Activated T-helper 2 cell treated with anti-CD3 and anti-CD28 coated beads, Interferon-gamma antibody, Interleukin-2, Interleukin-4, amounts not matched to agents 10 μg/mL and 5 μg/mL and 100 μg/mL, durations not matched to agents 14 hours and 24 hours and 36 hours (primary cell): Measurements from ENCODE around the gene PDXK. TPM values are rescaled to one million over a fixed set of nuclear protein-coding genes. Genes with fewer than 3 reads are reported as not detected.
"Not testable (repeated sequence)": the region's sequence is repeated elsewhere in the genome, so short reads cannot be mapped to it uniquely, and the experiment has no call there.

ENCODE experiments used
- DNase-seq: peaks from one replicate; pipeline ENCODE4 v3.0.0; 2021; ENCODE audit warnings: low spot score
- H3K27ac Mint-ChIP-seq: one replicate; pipeline ENCODE4 v1.8.0; 2021; ENCODE audit warnings: mixed read lengths
- H3K27me3 Mint-ChIP-seq: one replicate; pipeline ENCODE4 v1.8.0; 2021; ENCODE audit warnings: low read depth, mixed read lengths
- H3K36me3 Mint-ChIP-seq: one replicate; pipeline ENCODE4 v1.8.0; 2021; ENCODE audit warnings: low read depth, mixed read lengths
- H3K4me1 Mint-ChIP-seq: one replicate; pipeline ENCODE4 v1.8.0; 2021; ENCODE audit warnings: low read depth, mixed read lengths
- H3K4me3 Mint-ChIP-seq: one replicate; pipeline ENCODE4 v1.8.0; 2021; ENCODE audit warnings: low read depth, mild to moderate bottlenecking, moderate library complexity, mixed read lengths
- H3K9me3 Mint-ChIP-seq: one replicate; pipeline ENCODE4 v1.8.0; 2021; ENCODE audit warnings: mixed read lengths
- intact Hi-C: fragments of 100-400 bp; cut with micrococcal nuclease; formaldehyde crosslinking; loops from one replicate; pipeline ENCODE4 v1.15.1; 2023
- total RNA-seq: library from RNA; stranded (reverse); gene quantifications from 2 replicates; pipeline ENCODE4 v1.2.3, GENCODE V29; 2022

Gene PDXK
- total RNA-seq, 1 donor from 2014 or later, result 124 TPM

GRCh38 chr21:43689556-43690337 is 29.2 kb upstream of the PDXK start:
- H3K27ac Mint-ChIP-seq, result no peak overlapping the region
- peaks cover 60% of the 10 kb centered on the region for H3K36me3 Mint-ChIP-seq
- no peaks in the 10 kb centered on the region for H3K9me3 Mint-ChIP-seq
- H3K4me1 Mint-ChIP-seq, result peaks cover 2% of the 10 kb centered on the region
- H3K4me3 Mint-ChIP-seq, result no peak overlapping the region
- no peak for DNase-seq
- intact Hi-C loops, result no loop called here
- H3K27me3 Mint-ChIP-seq, result no peaks in the 10 kb centered on the region

GRCh38 chr21:43690346-43690745 is 28.6 kb upstream of the PDXK start:
- Mint-ChIP-seq H3K9me3 (no peaks in the 10 kb centered on the region), H3K4me1 (no peaks in the 10 kb centered on the region), H3K4me3 (no peak overlapping the region), H3K36me3 (peaks cover 60% of the 10 kb centered on the region), H3K27me3 (no peaks in the 10 kb centered on the region), H3K27ac (no peak overlapping the region)
- intact Hi-C loops, result no loop called here
- no peak for DNase-seq

- no peaks in the 10 kb centered on the region for H3K9me3 Mint-ChIP-seq
- H3K4me3 Mint-ChIP-seq, result no peak overlapping the region
- no peak for DNase-seq
- intact Hi-C loops, result no loop called here
- no peaks in the 10 kb centered on the region for H3K27me3 Mint-ChIP-seq
- H3K27ac Mint-ChIP-seq, result no peak overlapping the region
- peaks cover 60% of the 10 kb centered on the region for H3K36me3 Mint-ChIP-seq
- no peaks in the 10 kb centered on the region for H3K4me1 Mint-ChIP-seq
Observed at GRCh38 chr21:43691086-43691795, 27.7 kb upstream of the PDXK start.

GRCh38 chr21:43691801-43692200 is 27.1 kb upstream of the PDXK start:
- no peak for DNase-seq
- H3K9me3 Mint-ChIP-seq, result no peaks in the 10 kb centered on the region
- no peaks in the 10 kb centered on the region for H3K27me3 Mint-ChIP-seq
- H3K36me3 Mint-ChIP-seq, result peaks cover 60% of the 10 kb centered on the region
- intact Hi-C loops, result no loop called here
- H3K27ac Mint-ChIP-seq, result no peak overlapping the region
- H3K4me3 Mint-ChIP-seq, result no peak overlapping the region
- H3K4me1 Mint-ChIP-seq, result no peaks in the 10 kb centered on the region

- Mint-ChIP-seq H3K9me3 (no peaks in the 10 kb centered on the region), H3K36me3 (peaks cover 58% of the 10 kb centered on the region), H3K4me3 (no peak overlapping the region), H3K4me1 (peaks cover 2% of the 10 kb centered on the region), H3K27me3 (no peaks in the 10 kb centered on the region), H3K27ac (no peak overlapping the region)
- DNase-seq, result no peak
- intact Hi-C loops, result no loop called here
Observed at GRCh38 chr21:43692949-43693348, 26.0 kb upstream of the PDXK start.

GRCh38 chr21:43693981-43694380 is 24.9 kb upstream of the PDXK start:
- Mint-ChIP-seq H3K27ac (no peak overlapping the region), H3K36me3 (peaks cover 57% of the 10 kb centered on the region), H3K4me1 (peaks cover 2% of the 10 kb centered on the region), H3K9me3 (no peaks in the 10 kb centered on the region), H3K27me3 (no peaks in the 10 kb centered on the region), H3K4me3 (no peak overlapping the region)
- intact Hi-C loops, result no loop called here
- no peak for DNase-seq

- no peaks in the 10 kb centered on the region for H3K27me3 Mint-ChIP-seq
Observed at GRCh38 chr21:43694437-43695079, 24.4 kb upstream of the PDXK start.

GRCh38 chr21:43696214-43696613 is 22.7 kb upstream of the PDXK start:
- H3K36me3 Mint-ChIP-seq, result peaks cover 49% of the 10 kb centered on the region

More at GRCh38 chr21:43694437-43695079, 24.4 kb upstream of the PDXK start:
- no peak for DNase-seq
- Mint-ChIP-seq H3K4me1 (peaks cover 2% of the 10 kb centered on the region), H3K36me3 (peaks cover 57% of the 10 kb centered on the region), H3K27ac (no peak overlapping the region), H3K9me3 (no peaks in the 10 kb centered on the region), H3K4me3 (no peak overlapping the region)
- intact Hi-C loops, result no loop called here

GRCh38 chr21:43697758-43698643 is 20.9 kb upstream of the PDXK start:
- Mint-ChIP-seq H3K27ac (no peak overlapping the region), H3K4me1 (peaks cover 9% of the 10 kb centered on the region), H3K27me3 (no peaks in the 10 kb centered on the region), H3K36me3 (peaks cover 45% of the 10 kb centered on the region), H3K9me3 (no peaks in the 10 kb centered on the region), H3K4me3 (no peak overlapping the region)
- DNase-seq, result no peak
- intact Hi-C loops, result no loop called here

More at GRCh38 chr21:43696214-43696613, 22.7 kb upstream of the PDXK start:
- peaks cover 5% of the 10 kb centered on the region for H3K4me1 Mint-ChIP-seq
- no peaks in the 10 kb centered on the region for H3K9me3 Mint-ChIP-seq
- DNase-seq, result no peak
- H3K27ac Mint-ChIP-seq, result no peak overlapping the region
- H3K27me3 Mint-ChIP-seq, result no peaks in the 10 kb centered on the region
- no peak overlapping the region for H3K4me3 Mint-ChIP-seq
- intact Hi-C loops, result no loop called here

GRCh38 chr21:43699492-43699777 is 19.5 kb upstream of the PDXK start:
- Mint-ChIP-seq H3K36me3 (peaks cover 32% of the 10 kb centered on the region), H3K4me1 (peaks cover 14% of the 10 kb centered on the region)
- intact Hi-C loops, DNase-seq, H3K27me3 Mint-ChIP-seq, H3K9me3 Mint-ChIP-seq, H3K27ac Mint-ChIP-seq, H3K4me3 Mint-ChIP-seq: not testable (repeated sequence)

GRCh38 chr21:43699933-43700599 is 18.9 kb upstream of the PDXK start:
- no peak overlapping the region for H3K4me3 Mint-ChIP-seq
- intact Hi-C loops, result no loop called here
- H3K36me3 Mint-ChIP-seq, result peaks cover 28% of the 10 kb centered on the region
- no peak overlapping the region for H3K27ac Mint-ChIP-seq
- DNase-seq, result no peak
- no peaks in the 10 kb centered on the region for H3K27me3 Mint-ChIP-seq
- peaks cover 14% of the 10 kb centered on the region for H3K4me1 Mint-ChIP-seq
- H3K9me3 Mint-ChIP-seq, result no peaks in the 10 kb centered on the region
